ENCODE data around the gene PTPN9. TPM values are rescaled to one million over a fixed set of nuclear protein-coding genes. Genes with fewer than 3 reads are reported as not detected.

Gene PTPN9
- total and polyA plus RNA-seq, 2 of the 4 experiments (the other 2 are of a cell fraction), result 26.5 to 38.9 TPM

DNA sequence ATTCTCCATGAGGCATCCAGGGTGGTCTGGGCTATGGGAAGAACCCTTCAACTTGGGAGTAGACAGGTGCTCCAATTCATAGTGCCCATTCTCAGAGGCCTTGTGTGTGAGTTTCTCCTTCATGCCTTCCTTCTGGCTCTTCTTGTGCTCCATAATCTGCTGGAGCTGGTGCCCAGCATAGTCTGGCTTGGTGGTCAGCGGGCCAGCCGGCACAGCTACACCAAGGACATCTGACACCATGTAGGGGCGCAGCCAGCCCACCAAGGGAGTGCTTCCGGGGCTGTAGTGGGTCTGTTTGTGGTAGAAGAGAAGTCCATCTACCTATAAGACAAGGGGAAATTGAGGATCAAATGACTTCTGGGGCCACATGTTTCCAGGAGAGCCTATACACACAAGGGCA, 19.2 kb upstream of the PTPN9 start:
- BruUV-seq (replicated peaks), result no TSS peak

More for the DNA sequence above, 19.2 kb upstream of the PTPN9 start:
- ATAC-seq (ENCODE audit: low read depth) (no peak), DNase-seq (no peak)
- Histone ChIP-seq H4K20me1 (ENCODE audit: insufficient read depth, low read length) (no peaks in the 10 kb centered on the region), H3K27ac (ENCODE audit: insufficient read depth, low read length) (no peak overlapping the region), H3K9me3 (ENCODE audit: control insufficient read depth, insufficient read depth, low read length) (no peaks in the 10 kb centered on the region), H2AK5ac (ENCODE audit: low read depth, low read length) (no peak overlapping the region), H3K23ac (ENCODE audit: low read depth, low read length) (no peak overlapping the region), H3K4ac (ENCODE audit: low read depth, low read length) (no peak overlapping the region), H3K18ac (ENCODE audit: low read depth, low read length) (no peak overlapping the region), H2BK20ac (ENCODE audit: low read depth, low read length) (no peak overlapping the region), H3K14ac (replicated peaks; ENCODE audit: low read depth, low read length) (no peak overlapping the region), H2AFZ (replicated peaks; ENCODE audit: low read length, poor library complexity) (no peak overlapping the region), H2BK5ac (ENCODE audit: low read depth, low read length, poor library complexity, severe bottlenecking) (no peak overlapping the region), H4K5ac (ENCODE audit: low read depth, low read length) (no peak overlapping the region), H3K4me2 (ENCODE audit: low read depth, low read length) (no peak overlapping the region), H3K79me1 (ENCODE audit: low read depth in 1 of 2, low read length in 2 of 2) (peaks cover 0 to 4% of the 10 kb centered on the region in 2 experiments; a peak in 2 of 4 replicates), H3K27me3 (ENCODE audit: control insufficient read depth, insufficient read depth, low read length) (no peaks in the 10 kb centered on the region), H4K91ac (ENCODE audit: insufficient read depth, low read depth, low read length) (no peak overlapping the region), H4K8ac (ENCODE audit: low read depth in 2 of 2, low read length in 2 of 2) (no peak overlapping the region), H3K9me1 (ENCODE audit: insufficient read depth, low read length) (peaks cover 7% of the 10 kb centered on the region; the same call in 1 of the 2 replicates), H2AK9ac (replicated peaks; ENCODE audit: low read depth, low read length, poor library complexity) (no peak overlapping the region), H3K4me1 (ENCODE audit: control insufficient read depth, insufficient read depth, low read length) (no peaks in the 10 kb centered on the region), H2BK120ac (ENCODE audit: low read depth, low read length) (no peak overlapping the region), H3K9ac (ENCODE audit: low read depth, low read length) (no peak overlapping the region), H3K56ac (ENCODE audit: extremely low read depth, insufficient read depth, low read length) (no peak overlapping the region), H2BK15ac (ENCODE audit: low read depth, low read length) (no peak overlapping the region), H3K36me3 (ENCODE audit: control insufficient read depth, insufficient read depth, low read length) (peaks cover 45% of the 10 kb centered on the region), H3K4me3 (ENCODE audit: insufficient read depth, low read depth, low read length) (no peak overlapping the region)
- dilution Hi-C loops (cut with HindIII; ENCODE audit: low sequenced_read_pairs, unreplicated experiment), result no loop called here
- CTCF ChIA-PET, result interaction anchor here (0.6 to 2.3 kb wide), 2 partner anchors 20 to 97 kb away, joined by 3 to 5 read pairs; partner anchors contain the start of gene PTPN9
- in situ Hi-C loops (cut with MboI; ENCODE audit: low sequenced_read_pairs), result no loop called here
- TF ChIP-seq RFX5 (IDR thresholded peaks at IDR 0.05; ENCODE audit: low read depth, low read length), result no peak
- no peak for TF ChIP-seq RAD21 (IDR thresholded peaks at IDR 0.05; ENCODE audit: low read length)
- TF ChIP-seq RCOR1 (IDR thresholded peaks at IDR 0.05; ENCODE audit: insufficient replicate concordance, low read length), result no peak
- TF ChIP-seq NFE2L2 (IDR thresholded peaks at IDR 0.05; ENCODE audit: low read depth, low read length), result no peak
- no peak for TF ChIP-seq MAZ (IDR thresholded peaks at IDR 0.05; ENCODE audit: borderline replicate concordance, low read depth, low read length)
- no peak for TF ChIP-seq SMC3 (IDR thresholded peaks at IDR 0.05; ENCODE audit: low read depth, low read length)
- no peak for TF ChIP-seq CEBPB (IDR thresholded peaks at IDR 0.05; ENCODE audit: low read depth, low read length)
- TF ChIP-seq MAFK (IDR thresholded peaks at IDR 0.05; ENCODE audit: low read depth, low read length), result no peak
- no peak for TF ChIP-seq CHD1 (IDR thresholded peaks at IDR 0.05; ENCODE audit: low read depth, low read length)
- TF ChIP-seq, protein P1, sequence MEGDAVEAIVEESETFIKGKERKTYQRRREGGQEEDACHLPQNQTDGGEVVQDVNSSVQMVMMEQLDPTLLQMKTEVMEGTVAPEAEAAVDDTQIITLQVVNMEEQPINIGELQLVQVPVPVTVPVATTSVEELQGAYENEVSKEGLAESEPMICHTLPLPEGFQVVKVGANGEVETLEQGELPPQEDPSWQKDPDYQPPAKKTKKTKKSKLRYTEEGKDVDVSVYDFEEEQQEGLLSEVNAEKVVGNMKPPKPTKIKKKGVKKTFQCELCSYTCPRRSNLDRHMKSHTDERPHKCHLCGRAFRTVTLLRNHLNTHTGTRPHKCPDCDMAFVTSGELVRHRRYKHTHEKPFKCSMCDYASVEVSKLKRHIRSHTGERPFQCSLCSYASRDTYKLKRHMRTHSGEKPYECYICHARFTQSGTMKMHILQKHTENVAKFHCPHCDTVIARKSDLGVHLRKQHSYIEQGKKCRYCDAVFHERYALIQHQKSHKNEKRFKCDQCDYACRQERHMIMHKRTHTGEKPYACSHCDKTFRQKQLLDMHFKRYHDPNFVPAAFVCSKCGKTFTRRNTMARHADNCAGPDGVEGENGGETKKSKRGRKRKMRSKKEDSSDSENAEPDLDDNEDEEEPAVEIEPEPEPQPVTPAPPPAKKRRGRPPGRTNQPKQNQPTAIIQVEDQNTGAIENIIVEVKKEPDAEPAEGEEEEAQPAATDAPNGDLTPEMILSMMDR (conservative IDR thresholded peaks at IDR 0.05; ENCODE audit: low read depth, low read length), result no peak
- TF ChIP-seq, protein P2, sequence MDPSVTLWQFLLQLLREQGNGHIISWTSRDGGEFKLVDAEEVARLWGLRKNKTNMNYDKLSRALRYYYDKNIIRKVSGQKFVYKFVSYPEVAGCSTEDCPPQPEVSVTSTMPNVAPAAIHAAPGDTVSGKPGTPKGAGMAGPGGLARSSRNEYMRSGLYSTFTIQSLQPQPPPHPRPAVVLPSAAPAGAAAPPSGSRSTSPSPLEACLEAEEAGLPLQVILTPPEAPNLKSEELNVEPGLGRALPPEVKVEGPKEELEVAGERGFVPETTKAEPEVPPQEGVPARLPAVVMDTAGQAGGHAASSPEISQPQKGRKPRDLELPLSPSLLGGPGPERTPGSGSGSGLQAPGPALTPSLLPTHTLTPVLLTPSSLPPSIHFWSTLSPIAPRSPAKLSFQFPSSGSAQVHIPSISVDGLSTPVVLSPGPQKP (IDR thresholded peaks at IDR 0.05; ENCODE audit: borderline replicate concordance, low read depth, low read length), result no peak
- TF ChIP-seq, protein P3, sequence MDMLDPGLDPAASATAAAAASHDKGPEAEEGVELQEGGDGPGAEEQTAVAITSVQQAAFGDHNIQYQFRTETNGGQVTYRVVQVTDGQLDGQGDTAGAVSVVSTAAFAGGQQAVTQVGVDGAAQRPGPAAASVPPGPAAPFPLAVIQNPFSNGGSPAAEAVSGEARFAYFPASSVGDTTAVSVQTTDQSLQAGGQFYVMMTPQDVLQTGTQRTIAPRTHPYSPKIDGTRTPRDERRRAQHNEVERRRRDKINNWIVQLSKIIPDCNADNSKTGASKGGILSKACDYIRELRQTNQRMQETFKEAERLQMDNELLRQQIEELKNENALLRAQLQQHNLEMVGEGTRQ (IDR thresholded peaks at IDR 0.05; ENCODE audit: low read depth, low read length), result no peak
- no peak for TF ChIP-seq MXI1 (IDR thresholded peaks at IDR 0.05; ENCODE audit: borderline replicate concordance, low read depth, low read length)
- TF ChIP-seq FOS (IDR thresholded peaks at IDR 0.05; ENCODE audit: low read depth, low read length), result no peak
- no peak for TF ChIP-seq BHLHE40 (IDR thresholded peaks at IDR 0.05; ENCODE audit: low read depth, low read length)
- intact Hi-C loops (cut with micrococcal nuclease), result no loop called here
- POLR2A ChIA-PET (ENCODE audit: unreplicated experiment), result no interaction called here
- no CpG with 5 or more reads among the region's 4 CpGs for WGBS, 2 experiments (ENCODE audit: extremely low coverage in 2 of 2, insufficient read length in 1 of 2)
